Measurements from ENCODE around the gene HES5. TPM values are rescaled to one million over a fixed set of nuclear protein-coding genes. Genes with fewer than 3 reads are reported as not detected.

Gene HES5
- total and polyA plus RNA-seq, 2 of the 13 experiments (the other 11 are each of a cell fraction or from before 2014, with no cell fraction given) = not detected

- TF ChIP-seq FOXK1 (CRISPR knock-in tag; IDR thresholded peaks at IDR 0.05; ENCODE audit: borderline replicate concordance, low read depth) = no peak
- TF ChIP-seq SMAD9 (CRISPR knock-in tag; IDR thresholded peaks at IDR 0.05) = no peak
- TF ChIP-seq SALL1 (CRISPR knock-in tag; IDR thresholded peaks at IDR 0.05) = no peak
- TF ChIP-seq EP300 (IDR thresholded peaks at IDR 0.05; ENCODE audit: low read depth in 2 of 2, low read length in 2 of 2) = no peak
- TF ChIP-seq EP300 (CRISPR knock-in tag; IDR thresholded peaks at IDR 0.05; ENCODE audit: borderline replicate concordance) = no peak
- TF ChIP-seq ELF4 (CRISPR knock-in tag; IDR thresholded peaks at IDR 0.05; ENCODE audit: borderline replicate concordance) = no peak
- TF ChIP-seq JARID2 (CRISPR knock-in tag; IDR thresholded peaks at IDR 0.05; ENCODE audit: insufficient replicate concordance) = no peak
- no peak for TF ChIP-seq HIVEP1 (CRISPR knock-in tag; IDR thresholded peaks at IDR 0.05)
- no peak for TF ChIP-seq ZNF841 (CRISPR knock-in tag; IDR thresholded peaks at IDR 0.05; ENCODE audit: borderline replicate concordance)
Observed at GRCh38 chr1:2479618-2480017, 50.4 kb downstream of the HES5 start (continued).

- intact Hi-C loops (cut with micrococcal nuclease; ENCODE audit: unreplicated experiment) = no loop called here
- POLR2A ChIA-PET = no interaction called here
Observed at GRCh38 chr1:2479186-2479585, 50.9 kb downstream of the HES5 start.

More at GRCh38 chr1:2479186-2479585, 50.9 kb downstream of the HES5 start:
- peaks cover 4% of the 10 kb centered on the region; the same call in 1 of the 2 replicates for H4K20me1 ChIP-seq (ENCODE audit: insufficient read depth, low read length)
- FAIRE-seq (no peak), DNase-seq (ENCODE audit: low spot score) (no peak), ATAC-seq (no peak)
- H3K79me2 ChIP-seq (ENCODE audit: insufficient read depth, low read length) = no peaks in the 10 kb centered on the region
- H3K9ac ChIP-seq (ENCODE audit: insufficient read depth, low read depth, low read length) = no peak overlapping the region
- CTCF ChIA-PET (ENCODE audit: low intra/inter-chr PET ratio, low total read pairs) = no interaction called here
- in situ Hi-C loops (cut with HindIII; ENCODE audit: extremely low pct_ligation_motif_present, low pct_unique_long_range_greater_than_20kb) = no loop called here
- H3K4me1 ChIP-seq (ENCODE audit: insufficient read depth, low read length) = peaks cover 11% of the 10 kb centered on the region; the same call in 1 of the 2 replicates
- TF ChIP-seq ZNF703 (CRISPR knock-in tag; IDR thresholded peaks at IDR 0.05; ENCODE audit: borderline replicate concordance) = no peak
- no peak for TF ChIP-seq CSRNP2 (CRISPR knock-in tag; conservative IDR thresholded peaks at IDR 0.05; ENCODE audit: low read depth)
- no peak for TF ChIP-seq GRHL1 (CRISPR knock-in tag; conservative IDR thresholded peaks at IDR 0.05)
- TF ChIP-seq MTF2 (CRISPR knock-in tag; IDR thresholded peaks at IDR 0.05; ENCODE audit: borderline replicate concordance) = no peak
- no peak for TF ChIP-seq ZNF501 (CRISPR knock-in tag; IDR thresholded peaks at IDR 0.05)
- no peak for TF ChIP-seq HNF4G (IDR thresholded peaks at IDR 0.05; ENCODE audit: borderline replicate concordance, low read depth, low read length)
- no peak for TF ChIP-seq HNF4G (CRISPR knock-in tag; IDR thresholded peaks at IDR 0.05; ENCODE audit: borderline replicate concordance, low read depth)
- TF ChIP-seq GABPB1 (CRISPR knock-in tag; IDR thresholded peaks at IDR 0.05) = no peak
- no peak for TF ChIP-seq MED8 (CRISPR knock-in tag; IDR thresholded peaks at IDR 0.05; ENCODE audit: insufficient replicate concordance)
- H2AFZ ChIP-seq (ENCODE audit: low read length) = no peak overlapping the region
- H3K27me3 ChIP-seq (ENCODE audit: control insufficient read depth in 1 of 2, insufficient read depth in 2 of 2, low read length in 2 of 2) = peaks cover 14 to 55% of the 10 kb centered on the region in 2 experiments; a peak in 4 of 5 replicates
- no peaks in the 10 kb centered on the region for H3K36me3 ChIP-seq (replicated peaks in 1 of 2; ENCODE audit: control insufficient read depth in 1 of 2, insufficient read depth in 2 of 2, low read length in 2 of 2)
- H3K27ac ChIP-seq (ENCODE audit: extremely low read length, insufficient read depth, low read length) = no peak overlapping the region
- H3K4me3 ChIP-seq (replicated peaks in 1 of 3; ENCODE audit: insufficient read depth in 1 of 3, low read depth in 2 of 3, low read length in 3 of 3) = no peak overlapping the region
- H3K4me2 ChIP-seq (ENCODE audit: low read depth, low read length) = no peak overlapping the region
- no TSS peak for BruUV-seq (replicated peaks)
- 32% methylated on average over 10 of the region's 20 CpGs for WGBS (ENCODE audit: low lambda C conversion rate)
- H3K9me3 ChIP-seq (ENCODE audit: low read length) = no peaks in the 10 kb centered on the region

All from HepG2 (cell line).